Chondrocyte (in vitro differentiated cells): ENCODE measurements around the gene CX3CR1. TPM values are rescaled to one million over a fixed set of nuclear protein-coding genes. Genes with fewer than 3 reads are reported as not detected.

Experiments used
- DNase-seq: peaks from one replicate; pipeline ENCODE4 v3.0.0; 2021; ENCODE audit warnings: mixed read lengths, low spot score
- H3K27ac Mint-ChIP-seq: one replicate; pipeline ENCODE4 v1.8.0; 2021; ENCODE audit warnings: mild to moderate bottlenecking, moderate library complexity, mixed read lengths; ENCODE audit not compliant: unreplicated experiment
- H3K27me3 Mint-ChIP-seq: 2 replicates; pipeline ENCODE4 v1.8.0; 2021; ENCODE audit warnings: low read depth, mixed read lengths
- H3K36me3 Mint-ChIP-seq: 2 replicates; pipeline ENCODE4 v1.8.0; 2021; ENCODE audit warnings: low read depth, mixed read lengths
- H3K4me1 Mint-ChIP-seq: 2 replicates; pipeline ENCODE4 v1.8.0; 2021; ENCODE audit warnings: low read depth, mild to moderate bottlenecking, mixed read lengths
- H3K4me3 Mint-ChIP-seq: one replicate; pipeline ENCODE4 v1.8.0; 2021; ENCODE audit warnings: mild to moderate bottlenecking, moderate library complexity, mixed read lengths; ENCODE audit not compliant: unreplicated experiment
- H3K9me3 Mint-ChIP-seq: 2 replicates; pipeline ENCODE4 v1.8.0; 2021; ENCODE audit warnings: low read depth, mixed read lengths
- total RNA-seq: library from RNA; stranded (reverse); gene quantifications from 3 replicates; pipeline ENCODE4 v1.2.1, GENCODE V29; 2021
- TF ChIP-seq, protein P1 (sequence below): fragments of 200-600 bp; sonication (generic); IDR thresholded peaks from 2 replicates; pipeline ENCODE4 v1.5.0; 2021; ENCODE audit warnings: antibody characterized with exemption, mild to moderate bottlenecking, moderate library complexity

CX3CR1 gene
- total RNA-seq, 1 donor from 2014 or later = 0.12 TPM

GRCh38 chr3:39268549-39268900 lies 11.3 kb downstream of the CX3CR1 start:
- H3K36me3 Mint-ChIP-seq = no peaks in the 10 kb centered on the region
- H3K9me3 Mint-ChIP-seq = no peaks in the 10 kb centered on the region
- H3K4me1 Mint-ChIP-seq = no peaks in the 10 kb centered on the region
- peaks cover 31% of the 10 kb centered on the region for H3K27me3 Mint-ChIP-seq
- H3K27ac Mint-ChIP-seq = no peak overlapping the region
- no peak for DNase-seq
- no peak overlapping the region for H3K4me3 Mint-ChIP-seq
- TF ChIP-seq, protein P1, sequence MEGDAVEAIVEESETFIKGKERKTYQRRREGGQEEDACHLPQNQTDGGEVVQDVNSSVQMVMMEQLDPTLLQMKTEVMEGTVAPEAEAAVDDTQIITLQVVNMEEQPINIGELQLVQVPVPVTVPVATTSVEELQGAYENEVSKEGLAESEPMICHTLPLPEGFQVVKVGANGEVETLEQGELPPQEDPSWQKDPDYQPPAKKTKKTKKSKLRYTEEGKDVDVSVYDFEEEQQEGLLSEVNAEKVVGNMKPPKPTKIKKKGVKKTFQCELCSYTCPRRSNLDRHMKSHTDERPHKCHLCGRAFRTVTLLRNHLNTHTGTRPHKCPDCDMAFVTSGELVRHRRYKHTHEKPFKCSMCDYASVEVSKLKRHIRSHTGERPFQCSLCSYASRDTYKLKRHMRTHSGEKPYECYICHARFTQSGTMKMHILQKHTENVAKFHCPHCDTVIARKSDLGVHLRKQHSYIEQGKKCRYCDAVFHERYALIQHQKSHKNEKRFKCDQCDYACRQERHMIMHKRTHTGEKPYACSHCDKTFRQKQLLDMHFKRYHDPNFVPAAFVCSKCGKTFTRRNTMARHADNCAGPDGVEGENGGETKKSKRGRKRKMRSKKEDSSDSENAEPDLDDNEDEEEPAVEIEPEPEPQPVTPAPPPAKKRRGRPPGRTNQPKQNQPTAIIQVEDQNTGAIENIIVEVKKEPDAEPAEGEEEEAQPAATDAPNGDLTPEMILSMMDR = no peak

GRCh38 chr3:39267631-39268548 lies 11.9 kb downstream of the CX3CR1 start:
- DNase-seq = no peak
- Mint-ChIP-seq H3K4me1 (no peaks in the 10 kb centered on the region), H3K4me3 (no peak overlapping the region), H3K27me3 (peaks cover 36% of the 10 kb centered on the region), H3K9me3 (no peaks in the 10 kb centered on the region), H3K36me3 (no peaks in the 10 kb centered on the region), H3K27ac (no peak overlapping the region)
- TF ChIP-seq, protein P1 = no peak

DNA sequence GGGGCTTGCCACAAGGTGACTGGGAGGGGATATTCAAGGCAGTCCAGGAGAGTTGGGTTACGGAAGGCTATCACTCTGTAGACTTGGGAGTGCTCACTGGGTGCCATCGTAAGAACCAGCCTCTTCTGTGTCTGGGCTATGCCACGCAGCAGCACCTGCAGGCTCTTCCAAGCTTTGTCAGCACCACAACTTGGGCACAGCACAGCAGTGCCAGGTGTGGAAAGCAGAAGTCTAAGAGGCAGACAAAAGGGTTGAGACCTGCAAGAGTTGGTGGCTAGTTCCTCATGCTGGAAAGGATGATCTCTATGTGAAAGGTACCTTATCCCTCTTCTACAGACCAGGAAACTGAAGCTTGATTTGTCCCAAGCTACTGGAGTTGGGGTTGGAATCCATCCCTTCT lies 15.8 kb downstream of the CX3CR1 start:
- DNase-seq = no peak
- Mint-ChIP-seq H3K36me3 (no peaks in the 10 kb centered on the region), H3K27ac (no peak overlapping the region), H3K9me3 (no peaks in the 10 kb centered on the region), H3K27me3 (peaks cover 38% of the 10 kb centered on the region), H3K4me1 (peaks cover 7% of the 10 kb centered on the region), H3K4me3 (no peak overlapping the region)
- TF ChIP-seq, protein P1 = no peak

DNA sequence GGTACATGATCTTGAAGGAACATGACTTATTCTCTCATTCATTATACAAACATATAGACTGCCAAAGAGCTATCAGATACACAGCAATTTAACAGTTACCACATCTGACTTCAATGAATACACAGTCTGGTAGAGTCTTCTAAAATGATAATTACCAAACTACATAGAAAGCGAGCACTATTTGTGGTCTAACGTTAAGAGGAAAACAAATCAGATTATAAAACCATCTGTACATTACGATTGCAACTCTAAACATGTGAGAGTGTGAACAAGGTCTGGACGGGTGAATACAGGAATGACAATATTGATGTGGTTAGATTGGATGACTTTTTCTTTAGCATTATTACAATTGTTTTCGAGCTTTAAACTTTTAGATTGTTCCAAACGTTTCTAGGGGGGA lies 16.3 kb downstream of the CX3CR1 start:
- H3K27me3 Mint-ChIP-seq = peaks cover 41% of the 10 kb centered on the region
- TF ChIP-seq, protein P1 = no peak
- no peak for DNase-seq
- no peaks in the 10 kb centered on the region for H3K36me3 Mint-ChIP-seq
- H3K4me3 Mint-ChIP-seq = no peak overlapping the region
- no peaks in the 10 kb centered on the region for H3K9me3 Mint-ChIP-seq
- no peak overlapping the region for H3K27ac Mint-ChIP-seq
- H3K4me1 Mint-ChIP-seq = peaks cover 7% of the 10 kb centered on the region

GRCh38 chr3:39262846-39263245 lies 17.0 kb downstream of the CX3CR1 start:
- Mint-ChIP-seq H3K4me1 (peaks cover 7% of the 10 kb centered on the region), H3K27me3 (peaks cover 45% of the 10 kb centered on the region), H3K4me3 (no peak overlapping the region), H3K9me3 (no peaks in the 10 kb centered on the region), H3K27ac (no peak overlapping the region), H3K36me3 (no peaks in the 10 kb centered on the region)
- no peak for DNase-seq
- TF ChIP-seq, protein P1 = no peak
